Activated CD4-positive, alpha-beta T cell treated with anti-CD3 and anti-CD28 coated beads, Interleukin-2, amount 50 U/mL, for 4 hours (primary cell): ENCODE measurements around the gene TNP1.

Source experiments
- DNase-seq, 2 experiments: peaks; one replicate each; pipeline ENCODE4 v3.0.0-alpha.2; 2020

TNP1 gene

GRCh38 chr2:216859944-216860343, at the start of gene TNP1:
TSS of gene TNP1 (minus strand) at chr2:216860064. CDS start at chr2:216860034, 30 bp downstream.
- no peak for DNase-seq

GRCh38 chr2:216908300-216908699, 48.4 kb upstream of the TNP1 start:
- no peak for DNase-seq

- DNase-seq: no peak
Observed at GRCh38 chr2:216905649-216906329, 45.9 kb upstream of the TNP1 start.

GRCh38 chr2:216904974-216905373, 45.1 kb upstream of the TNP1 start:
- DNase-seq: no peak

- no peak for DNase-seq
Observed at GRCh38 chr2:216904554-216904953, 44.7 kb upstream of the TNP1 start.

GRCh38 chr2:216903470-216903869, 43.6 kb upstream of the TNP1 start:
- DNase-seq: no peak

GRCh38 chr2:216901273-216901672, 41.4 kb upstream of the TNP1 start:
- DNase-seq: no peak

- DNase-seq: no peak
Observed at GRCh38 chr2:216900406-216900805, 40.5 kb upstream of the TNP1 start.

- DNase-seq: no peak
Observed at GRCh38 chr2:216897561-216898203, 37.8 kb upstream of the TNP1 start.

GRCh38 chr2:216890138-216890537, 30.3 kb upstream of the TNP1 start:
- no peak for DNase-seq

GRCh38 chr2:216888887-216889622, 29.2 kb upstream of the TNP1 start:
- DNase-seq: no peak

GRCh38 chr2:216888081-216888480, 28.2 kb upstream of the TNP1 start:
- DNase-seq: no peak

GRCh38 chr2:216887138-216887537, 27.3 kb upstream of the TNP1 start:
- no peak for DNase-seq

- DNase-seq: no peak
Observed at GRCh38 chr2:216885117-216885553, 25.3 kb upstream of the TNP1 start.

- no peak for DNase-seq
Observed at GRCh38 chr2:216884347-216884746, 24.5 kb upstream of the TNP1 start.

- DNase-seq: no peak
Observed at GRCh38 chr2:216882876-216883275, 23.0 kb upstream of the TNP1 start.

GRCh38 chr2:216881411-216881810, 21.5 kb upstream of the TNP1 start:
- DNase-seq: no peak

GRCh38 chr2:216880509-216881184, 20.8 kb upstream of the TNP1 start:
- DNase-seq: no peak

GRCh38 chr2:216879727-216880508, 20.1 kb upstream of the TNP1 start:
- DNase-seq: no peak

- DNase-seq: no peak
Observed at GRCh38 chr2:216878072-216878471, 18.2 kb upstream of the TNP1 start.

GRCh38 chr2:216877085-216877484, 17.2 kb upstream of the TNP1 start:
- no peak for DNase-seq

GRCh38 chr2:216875862-216876261, 16.0 kb upstream of the TNP1 start:
- DNase-seq: no peak

GRCh38 chr2:216873573-216873972, 13.7 kb upstream of the TNP1 start:
- DNase-seq: no peak
